B cell (primary cell): ENCODE measurements around the gene COL4A6.

Experiments used
- EZH2 ChIP-seq: IDR thresholded peaks from 2 replicates; pipeline ENCODE4 v1.6.1; 2012; ENCODE audit warnings: borderline replicate concordance, low read depth, mild to moderate bottlenecking, moderate library complexity, low read length; ENCODE audit not compliant: insufficient read depth, poor library complexity, severe bottlenecking
- TF ChIP-seq, protein P1 (sequence below): fragments of 200-600 bp; IDR thresholded peaks from one replicate; pipeline ENCODE4 v1.8.0; 2022; ENCODE audit warnings: antibody characterized with exemption, mild to moderate bottlenecking

DNA sequence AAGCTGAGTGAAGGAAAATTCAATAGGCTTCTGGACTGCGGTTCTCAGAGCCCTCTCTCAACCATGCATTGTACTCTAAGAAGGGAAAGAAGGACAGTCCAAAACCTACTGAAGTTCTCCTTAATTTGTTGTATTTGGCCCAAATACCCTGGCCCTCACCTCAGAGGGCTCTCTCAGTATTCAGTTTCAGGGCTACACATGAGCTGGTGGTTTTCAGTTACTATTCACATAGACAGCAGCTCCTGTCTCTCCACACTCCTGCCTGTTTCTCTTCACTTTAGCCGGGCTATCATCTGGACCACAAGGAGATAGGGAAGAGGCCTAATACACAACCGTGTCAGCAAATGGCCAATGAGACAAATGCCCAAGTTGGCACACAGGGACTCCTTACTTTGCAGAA is 280.6 kb downstream of the COL4A6 start:
- TF ChIP-seq, protein P1, sequence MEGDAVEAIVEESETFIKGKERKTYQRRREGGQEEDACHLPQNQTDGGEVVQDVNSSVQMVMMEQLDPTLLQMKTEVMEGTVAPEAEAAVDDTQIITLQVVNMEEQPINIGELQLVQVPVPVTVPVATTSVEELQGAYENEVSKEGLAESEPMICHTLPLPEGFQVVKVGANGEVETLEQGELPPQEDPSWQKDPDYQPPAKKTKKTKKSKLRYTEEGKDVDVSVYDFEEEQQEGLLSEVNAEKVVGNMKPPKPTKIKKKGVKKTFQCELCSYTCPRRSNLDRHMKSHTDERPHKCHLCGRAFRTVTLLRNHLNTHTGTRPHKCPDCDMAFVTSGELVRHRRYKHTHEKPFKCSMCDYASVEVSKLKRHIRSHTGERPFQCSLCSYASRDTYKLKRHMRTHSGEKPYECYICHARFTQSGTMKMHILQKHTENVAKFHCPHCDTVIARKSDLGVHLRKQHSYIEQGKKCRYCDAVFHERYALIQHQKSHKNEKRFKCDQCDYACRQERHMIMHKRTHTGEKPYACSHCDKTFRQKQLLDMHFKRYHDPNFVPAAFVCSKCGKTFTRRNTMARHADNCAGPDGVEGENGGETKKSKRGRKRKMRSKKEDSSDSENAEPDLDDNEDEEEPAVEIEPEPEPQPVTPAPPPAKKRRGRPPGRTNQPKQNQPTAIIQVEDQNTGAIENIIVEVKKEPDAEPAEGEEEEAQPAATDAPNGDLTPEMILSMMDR: no peak
- no peak for TF ChIP-seq EZH2
